Sigmoid colon (tissue), 7 donors: ENCODE data around the gene PROB1. TPM values are rescaled to one million over a fixed set of nuclear protein-coding genes. Genes with fewer than 3 reads are reported as not detected.

Experiments used
- DNase-seq: peaks from one replicate; pipeline ENCODE4 v3.0.0-alpha.2; 2019
- H3K27ac ChIP-seq, 4 donors: fragments of 200-600 bp; sonication (generic); one replicate each; pipeline ENCODE4 v1.5.1; 2016 to 2019; ENCODE audit warnings: mild to moderate bottlenecking in 1 of 4
- H3K27me3 ChIP-seq, 3 donors: fragments of 200-600 bp; sonication (generic); one replicate each; pipeline ENCODE4 v1.5.1; 2019; ENCODE audit warnings: mild to moderate bottlenecking in 1 of 3
- H3K36me3 ChIP-seq, 4 donors: fragments of 200-600 bp; sonication (generic); one replicate each; pipeline ENCODE4 v1.5.1; 2016 to 2019
- H3K4me1 ChIP-seq, 4 donors: fragments of 200-600 bp; sonication (generic); one replicate each; pipeline ENCODE4 v1.5.1; 2017 to 2019
- H3K4me3 ChIP-seq, 4 donors: fragments of 200-600 bp; sonication (generic); one replicate each; pipeline ENCODE4 v1.5.1; 2017 to 2019; ENCODE audit warnings: mild to moderate bottlenecking in 2 of 4, moderate library complexity in 1 of 4
- H3K9me3 ChIP-seq, 4 donors: fragments of 200-600 bp in 3 of 4; sonication (generic) in 3 of 4; one replicate each; pipeline versions ENCODE4 v1.5.1 to v1.6.1; 2013 to 2019
- EP300 ChIP-seq, 4 donors: sonication (generic); formaldehyde crosslinking; IDR thresholded peaks; one replicate each; pipeline ENCODE4 v1.6.1; 2017; ENCODE audit warnings: antibody characterized with exemption in 4 of 4
- POLR2A ChIP-seq, 2 donors: fragments of 450-650 bp; IDR thresholded peaks; one replicate each; pipeline ENCODE4 v1.6.1; 2016; ENCODE audit warnings: antibody characterized with exemption in 2 of 2, mild to moderate bottlenecking in 2 of 2, moderate library complexity in 2 of 2
- POLR2AphosphoS5 ChIP-seq, 4 donors: sonication (generic); formaldehyde crosslinking; IDR thresholded peaks; one replicate each; pipeline ENCODE4 v1.6.1; 2017; ENCODE audit warnings: antibody characterized with exemption in 4 of 4
- WGBS, 2 donors: extraction: QIAGEN DNeasy Blood & Tissue Kit; methylation state at CpG; one replicate each; pipeline ENCODE4 v1.1.7; 2013; 5-methylcytosine and 5-hydroxymethylcytosine counted together
- intact Hi-C: fragments of 100-400 bp; cut with DNase I; formaldehyde crosslinking; loops from one replicate; pipeline ENCODE4 v1.15.1; 2023
- polyA plus RNA-seq, 3 donors: library from polyadenylated mRNA; stranded (reverse); fragments of 200-250 nt; gene quantifications; one replicate each; pipeline ENCODE4 v1.2.3, GENCODE V29; 2013
- total RNA-seq, 4 donors: library from RNA; depleted of rRNA; stranded (reverse); fragments of >200 nt; gene quantifications; one replicate each; pipeline ENCODE4 v1.1.0, GENCODE V29; 2016
- TF ChIP-seq, protein P1 (sequence below), 4 experiments: fragments of 450-650 bp in 3 of 4; fragments of 200-600 bp in 1 of 4; IDR thresholded peaks; one replicate each; pipeline ENCODE4 v1.5.1; 2016 to 2019; ENCODE audit warnings: antibody characterized with exemption in 4 of 4, mild to moderate bottlenecking in 3 of 4, moderate library complexity in 2 of 4
- donor health status: healthy with polysubstance abuse.
- donor health status: Bipolar disorder and iron deficiency.
- donor health status: healthy.

Gene PROB1
- total and polyA plus RNA-seq, 7 donors = under 0.01 to 1.8 (median 0.36) TPM

- TF ChIP-seq, protein P1, sequence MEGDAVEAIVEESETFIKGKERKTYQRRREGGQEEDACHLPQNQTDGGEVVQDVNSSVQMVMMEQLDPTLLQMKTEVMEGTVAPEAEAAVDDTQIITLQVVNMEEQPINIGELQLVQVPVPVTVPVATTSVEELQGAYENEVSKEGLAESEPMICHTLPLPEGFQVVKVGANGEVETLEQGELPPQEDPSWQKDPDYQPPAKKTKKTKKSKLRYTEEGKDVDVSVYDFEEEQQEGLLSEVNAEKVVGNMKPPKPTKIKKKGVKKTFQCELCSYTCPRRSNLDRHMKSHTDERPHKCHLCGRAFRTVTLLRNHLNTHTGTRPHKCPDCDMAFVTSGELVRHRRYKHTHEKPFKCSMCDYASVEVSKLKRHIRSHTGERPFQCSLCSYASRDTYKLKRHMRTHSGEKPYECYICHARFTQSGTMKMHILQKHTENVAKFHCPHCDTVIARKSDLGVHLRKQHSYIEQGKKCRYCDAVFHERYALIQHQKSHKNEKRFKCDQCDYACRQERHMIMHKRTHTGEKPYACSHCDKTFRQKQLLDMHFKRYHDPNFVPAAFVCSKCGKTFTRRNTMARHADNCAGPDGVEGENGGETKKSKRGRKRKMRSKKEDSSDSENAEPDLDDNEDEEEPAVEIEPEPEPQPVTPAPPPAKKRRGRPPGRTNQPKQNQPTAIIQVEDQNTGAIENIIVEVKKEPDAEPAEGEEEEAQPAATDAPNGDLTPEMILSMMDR (IDR thresholded peaks at IDR 0.05) = no peak
- no peak for TF ChIP-seq POLR2A (IDR thresholded peaks at IDR 0.05)
- no peak for TF ChIP-seq EP300 (IDR thresholded peaks at IDR 0.05)
- no peak for TF ChIP-seq POLR2AphosphoS5 (IDR thresholded peaks at IDR 0.05)
- Histone ChIP-seq H3K4me1 (no peaks in the 10 kb centered on the region), H3K9me3 (no peaks in the 10 kb centered on the region), H3K27ac (no peak overlapping the region), H3K4me3 (no peak overlapping the region), H3K27me3 (no peaks in the 10 kb centered on the region), H3K36me3 (peaks cover 0 to 77% (median 6%) of the 10 kb centered on the region in 4 donors)
- 66 to 83% methylated on average over 5 of the region's 5 CpGs for WGBS, 2 donors
- intact Hi-C loops = loop anchor here (10.0 kb wide), 1 partner anchor 179 kb away; no protein-coding TSS in a partner anchor
- DNase-seq = no peak
Observed at GRCh38 chr5:139425497-139425896, 30.6 kb upstream of the PROB1 start.

GRCh38 chr5:139422307-139422893 lies 27.5 kb upstream of the PROB1 start:
- no peak for TF ChIP-seq EP300 (IDR thresholded peaks at IDR 0.05)
- TF ChIP-seq, protein P1 (IDR thresholded peaks at IDR 0.05) = peak; percentile 59 to 82 (median 68)
- H3K27ac ChIP-seq = no peak overlapping the region
- H3K36me3 ChIP-seq = peaks cover 0 to 78% (median 7%) of the 10 kb centered on the region in 4 donors
- no peaks in the 10 kb centered on the region for H3K27me3 ChIP-seq
- DNase-seq = no peak
- H3K9me3 ChIP-seq = no peaks in the 10 kb centered on the region
- peaks cover 0 to 10% (median 8%) of the 10 kb centered on the region in 4 donors for H3K4me1 ChIP-seq
- intact Hi-C loops = loop anchor here (1.0 to 10.0 kb wide), 4 partner anchors 96 to 345 kb away; partner anchors contain the start of gene UBE2D2
- no peak overlapping the region for H3K4me3 ChIP-seq
- 39 to 45% methylated on average over 5 of the region's 5 CpGs for WGBS, 2 donors

- 24 to 66% methylated on average over 9 of the region's 9 CpGs for WGBS, 2 donors
- H3K27ac ChIP-seq = peak overlapping the region in 1 of 4 donors; percentile 78
- intact Hi-C loops = loop anchor here (5.0 to 10.0 kb wide), 3 partner anchors 143 to 348 kb away; partner anchors contain the start of gene UBE2D2
- H3K36me3 ChIP-seq = peaks cover 0 to 49% (median 3%) of the 10 kb centered on the region in 4 donors
- TF ChIP-seq, protein P1 (IDR thresholded peaks at IDR 0.05) = no peak
- TF ChIP-seq POLR2AphosphoS5 (IDR thresholded peaks at IDR 0.05) = no peak
- no peak for TF ChIP-seq EP300 (IDR thresholded peaks at IDR 0.05)
- no peak for TF ChIP-seq POLR2A (IDR thresholded peaks at IDR 0.05)
- no peak overlapping the region for H3K4me3 ChIP-seq
- peaks cover 0 to 39% (median 36%) of the 10 kb centered on the region in 4 donors for H3K4me1 ChIP-seq
- H3K27me3 ChIP-seq = no peaks in the 10 kb centered on the region
- no peaks in the 10 kb centered on the region for H3K9me3 ChIP-seq
- no peak for DNase-seq
Observed at GRCh38 chr5:139419226-139420192, 24.6 kb upstream of the PROB1 start.

- H3K36me3 ChIP-seq = peaks cover 0 to 42% (median 3%) of the 10 kb centered on the region in 4 donors
- H3K4me3 ChIP-seq = no peak overlapping the region
- TF ChIP-seq POLR2AphosphoS5 (IDR thresholded peaks at IDR 0.05) (no peak), POLR2A (IDR thresholded peaks at IDR 0.05) (no peak), EP300 (IDR thresholded peaks at IDR 0.05) (no peak)
- TF ChIP-seq, protein P1 (IDR thresholded peaks at IDR 0.05) = no peak
- H3K27ac ChIP-seq = peak overlapping the region in 1 of 4 donors; percentile 78
- H3K4me1 ChIP-seq = peaks cover 0 to 42% (median 37%) of the 10 kb centered on the region in 4 donors
- DNase-seq = no peak
- WGBS, 2 donors = 41 to 84% methylated on average over 1 of the region's 1 CpG
- no peaks in the 10 kb centered on the region for H3K9me3 ChIP-seq
- no peaks in the 10 kb centered on the region for H3K27me3 ChIP-seq
- intact Hi-C loops = no loop called here
Observed at GRCh38 chr5:139418793-139419192, 23.9 kb upstream of the PROB1 start.
